Measurements from ENCODE around the gene CPD. TPM values are rescaled to one million over a fixed set of nuclear protein-coding genes. Genes with fewer than 3 reads are reported as not detected.
"Not testable (repeated sequence)": the region's sequence is repeated elsewhere in the genome, so short reads cannot be mapped to it uniquely, and the experiment has no call there.

Gene CPD
- total RNA-seq, 4 donors from 2014 or later, result 20.8 to 32.4 (median 28.0) TPM

- in situ Hi-C loops (cut with MboI; ENCODE audit: low sequenced_read_pairs in 4 of 4), result no loop called here
- Histone ChIP-seq H3K4me1 (peaks cover 0 to 14% of the 10 kb centered on the region in 2 donors), H3K36me3 (no peaks in the 10 kb centered on the region), H3K27me3 (no peaks in the 10 kb centered on the region), H3K9me3 (no peaks in the 10 kb centered on the region), H3K4me3 (no peak overlapping the region), H3K27ac (peak overlapping the region; percentile 48 to 75 (median 64))
- intact Hi-C loops (cut with DNase I; ENCODE audit: low total_unique reads), result no loop called here
- no peak for ATAC-seq
- TF ChIP-seq CTCF (IDR thresholded peaks at IDR 0.05 in 4 of 5, conservative IDR thresholded peaks at IDR 0.05 in 1 of 5), result no peak
- no peak for TF ChIP-seq POLR2A (IDR thresholded peaks at IDR 0.05)
- no peak for DNase-seq
Observed at GRCh38 chr17:30345527-30346075, 33.1 kb upstream of the CPD start.

- no peaks in the 10 kb centered on the region for H3K27me3 ChIP-seq
- H3K4me3 ChIP-seq, result no peak overlapping the region
- no peaks in the 10 kb centered on the region for H3K9me3 ChIP-seq
- no peak for TF ChIP-seq POLR2A (IDR thresholded peaks at IDR 0.05)
- no peak for TF ChIP-seq CTCF (IDR thresholded peaks at IDR 0.05 in 4 of 5, conservative IDR thresholded peaks at IDR 0.05 in 1 of 5)
- no peaks in the 10 kb centered on the region for H3K36me3 ChIP-seq
- intact Hi-C loops (cut with DNase I; ENCODE audit: low total_unique reads), result no loop called here
- ATAC-seq (no peak), DNase-seq (no peak)
- H3K27ac ChIP-seq, result peak overlapping the region in 3 of 4 donors; percentile 61 to 75 (median 67)
- in situ Hi-C loops (cut with MboI; ENCODE audit: low sequenced_read_pairs in 4 of 4), result no loop called here
- H3K4me1 ChIP-seq, result peaks cover 0 to 14% of the 10 kb centered on the region in 2 donors
Observed at GRCh38 chr17:30346221-30346795, 32.4 kb upstream of the CPD start.

GRCh38 chr17:30347488-30347887, 31.2 kb upstream of the CPD start:
- no peak overlapping the region for H3K27ac ChIP-seq
- TF ChIP-seq CTCF (IDR thresholded peaks at IDR 0.05 in 4 of 5, conservative IDR thresholded peaks at IDR 0.05 in 1 of 5) (no peak), POLR2A (IDR thresholded peaks at IDR 0.05) (no peak)
- no peaks in the 10 kb centered on the region for H3K9me3 ChIP-seq
- intact Hi-C loops (cut with DNase I; ENCODE audit: low total_unique reads), result no loop called here
- H3K36me3 ChIP-seq, result no peaks in the 10 kb centered on the region
- no peaks in the 10 kb centered on the region for H3K27me3 ChIP-seq
- no peak overlapping the region for H3K4me3 ChIP-seq
- ATAC-seq (no peak), DNase-seq (no peak)
- H3K4me1 ChIP-seq, result peaks cover 0 to 14% of the 10 kb centered on the region in 2 donors
- in situ Hi-C loops (cut with MboI; ENCODE audit: low sequenced_read_pairs in 4 of 4), result no loop called here

GRCh38 chr17:30349252-30349651, 29.5 kb upstream of the CPD start:
- Histone ChIP-seq H3K27me3 (no peaks in the 10 kb centered on the region), H3K4me3 (no peak overlapping the region), H3K9me3 (no peaks in the 10 kb centered on the region), H3K27ac (no peak overlapping the region), H3K4me1 (peaks cover 0 to 11% of the 10 kb centered on the region in 2 donors), H3K36me3 (no peaks in the 10 kb centered on the region)
- DNase-seq (no peak), ATAC-seq (no peak)
- TF ChIP-seq POLR2A (IDR thresholded peaks at IDR 0.05) (no peak), CTCF (IDR thresholded peaks at IDR 0.05 in 4 of 5, conservative IDR thresholded peaks at IDR 0.05 in 1 of 5) (no peak)
- in situ Hi-C loops (cut with MboI; ENCODE audit: low sequenced_read_pairs in 4 of 4), result no loop called here
- intact Hi-C loops (cut with DNase I; ENCODE audit: low total_unique reads), result no loop called here

GRCh38 chr17:30351263-30351662, 27.5 kb upstream of the CPD start:
- in situ Hi-C loops (cut with MboI; ENCODE audit: low sequenced_read_pairs in 4 of 4); intact Hi-C loops (cut with DNase I; ENCODE audit: low total_unique reads); H3K27ac ChIP-seq: not testable (repeated sequence)

More at GRCh38 chr17:30351263-30351662, 27.5 kb upstream of the CPD start:
- not testable (repeated sequence) for H3K4me3 ChIP-seq, H3K9me3 ChIP-seq, ATAC-seq, H3K36me3 ChIP-seq, H3K4me1 ChIP-seq, H3K27me3 ChIP-seq, DNase-seq

Data from gastrocnemius medialis (tissue), 4 donors.